Caco-2 (cell line): ENCODE data around the gene MTPN. TPM values are rescaled to one million over a fixed set of nuclear protein-coding genes. Genes with fewer than 3 reads are reported as not detected.

ENCODE experiments used
- BruUV-seq: library from RNA; stranded (reverse); fragments of 400-500 nt; replicated peaks from 2 replicates; lab custom pipeline; 2021; lab: Mats Ljungman, UMichigan
- CTCF ChIA-PET: fragments of 300-600 bp; sonication (Branson Sonifier 250); formaldehyde crosslinking; loops from one replicate; lab custom pipeline; 2022; ENCODE audit warnings: antibody characterized with exemption; lab: Charles Lee
- POLR2A ChIA-PET: fragments of 300-600 bp; sonication (Branson Sonifier 250); formaldehyde crosslinking; loops from one replicate; lab custom pipeline; 2022; ENCODE audit warnings: antibody characterized with exemption; lab: Charles Lee
- DNase-seq, 2 experiments: peaks; one replicate each; pipeline versions ENCODE4 v3.0.0 to v3.0.0-alpha.2; 2020 to 2022
- H3K27me3 ChIP-seq: replicated peaks from 2 replicates; pipeline ENCODE4 v1.6.0; 2011; ENCODE audit warnings: low read length; ENCODE audit not compliant: control insufficient read depth, insufficient read depth
- H3K36me3 ChIP-seq: 2 replicates; pipeline ENCODE4 v1.5.1; 2011; ENCODE audit warnings: low read length; ENCODE audit not compliant: control insufficient read depth, insufficient read depth
- H3K4me1 ChIP-seq: fragments of 250-450 bp; sonication (Bioruptor Pico); 2 replicates; pipeline ENCODE4 v1.5.1; 2020; ENCODE audit warnings: mild to moderate bottlenecking
- H3K4me3 ChIP-seq: 2 replicates; pipeline ENCODE4 v1.5.1; 2011; ENCODE audit warnings: low read depth, mild to moderate bottlenecking, control low read depth, low read length
- H3K9me3 ChIP-seq: fragments of 250-450 bp; sonication (Bioruptor Pico); 2 replicates; pipeline ENCODE4 v1.5.1; 2020; ENCODE audit warnings: mild to moderate bottlenecking, moderate library complexity
- H3K27ac Mint-ChIP-seq: one replicate; pipeline ENCODE4 v1.8.0; 2022; ENCODE audit warnings: mixed read lengths; ENCODE audit not compliant: unreplicated experiment
- H3K27me3 Mint-ChIP-seq: one replicate; pipeline ENCODE4 v1.8.0; 2022; ENCODE audit warnings: mixed read lengths; ENCODE audit not compliant: insufficient read depth, unreplicated experiment
- H3K36me3 Mint-ChIP-seq: one replicate; pipeline ENCODE4 v1.8.0; 2022; ENCODE audit warnings: mild to moderate bottlenecking, mixed read lengths; ENCODE audit not compliant: insufficient read depth, unreplicated experiment
- H3K4me1 Mint-ChIP-seq: one replicate; pipeline ENCODE4 v1.8.0; 2022; ENCODE audit warnings: low read depth, mixed read lengths; ENCODE audit not compliant: unreplicated experiment
- H3K4me3 Mint-ChIP-seq: one replicate; pipeline ENCODE4 v1.8.0; 2022; ENCODE audit warnings: mild to moderate bottlenecking, moderate library complexity, mixed read lengths; ENCODE audit not compliant: unreplicated experiment
- H3K9me3 Mint-ChIP-seq: one replicate; pipeline ENCODE4 v1.8.0; 2022; ENCODE audit warnings: mixed read lengths; ENCODE audit not compliant: unreplicated experiment
- intact Hi-C: fragments of 100-400 bp; cut with micrococcal nuclease; formaldehyde crosslinking; loops from one replicate; pipeline ENCODE4 v1.10.0; 2022; ENCODE audit not compliant: unreplicated experiment
- total RNA-seq: library from RNA; stranded (reverse); gene quantifications from 2 replicates; pipeline ENCODE4 v1.2.3, GENCODE V29; 2022
- TF ChIP-seq, protein P1 (sequence below), 2 experiments: fragments of 200-600 bp in 1 of 2; IDR thresholded peaks; 1 replicate in 1 of 2; 2 replicates in 1 of 2; pipeline versions ENCODE4 v1.5.1 to v1.8.0; 2011 to 2022; ENCODE audit warnings: antibody characterized with exemption in 1 of 2, control low read depth in 1 of 2, inconsistent platforms in 1 of 2, low read depth in 1 of 2, low read length in 1 of 2, mild to moderate bottlenecking in 1 of 2, moderate library complexity in 1 of 2; ENCODE audit not compliant: insufficient read depth in 1 of 2, severe bottlenecking in 1 of 2, unreplicated experiment in 1 of 2

Gene MTPN
- total RNA-seq, 1 experiment from 2014 or later: 138 TPM

DNA sequence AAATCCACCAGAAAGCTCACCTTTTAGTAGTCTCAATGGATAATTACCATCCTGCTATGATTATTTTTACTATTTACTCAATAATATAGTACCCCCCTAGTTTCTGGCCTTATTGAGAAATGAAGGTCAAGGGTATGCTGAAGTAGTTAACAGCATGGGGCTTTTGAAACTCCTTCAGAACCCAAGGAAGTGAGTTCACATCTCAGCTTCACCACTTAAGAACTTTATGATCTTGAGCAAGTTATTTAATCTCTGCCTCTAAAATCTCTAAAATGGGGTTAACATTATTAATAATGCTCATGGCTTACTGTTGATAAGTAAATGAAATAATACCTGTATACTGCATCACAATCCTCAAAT lies 5.8 kb downstream of the MTPN start:
- POLR2A ChIA-PET: no interaction called here
- intact Hi-C loops: no loop called here
- peaks cover 37% of the 10 kb centered on the region for H3K36me3 Mint-ChIP-seq

DNA sequence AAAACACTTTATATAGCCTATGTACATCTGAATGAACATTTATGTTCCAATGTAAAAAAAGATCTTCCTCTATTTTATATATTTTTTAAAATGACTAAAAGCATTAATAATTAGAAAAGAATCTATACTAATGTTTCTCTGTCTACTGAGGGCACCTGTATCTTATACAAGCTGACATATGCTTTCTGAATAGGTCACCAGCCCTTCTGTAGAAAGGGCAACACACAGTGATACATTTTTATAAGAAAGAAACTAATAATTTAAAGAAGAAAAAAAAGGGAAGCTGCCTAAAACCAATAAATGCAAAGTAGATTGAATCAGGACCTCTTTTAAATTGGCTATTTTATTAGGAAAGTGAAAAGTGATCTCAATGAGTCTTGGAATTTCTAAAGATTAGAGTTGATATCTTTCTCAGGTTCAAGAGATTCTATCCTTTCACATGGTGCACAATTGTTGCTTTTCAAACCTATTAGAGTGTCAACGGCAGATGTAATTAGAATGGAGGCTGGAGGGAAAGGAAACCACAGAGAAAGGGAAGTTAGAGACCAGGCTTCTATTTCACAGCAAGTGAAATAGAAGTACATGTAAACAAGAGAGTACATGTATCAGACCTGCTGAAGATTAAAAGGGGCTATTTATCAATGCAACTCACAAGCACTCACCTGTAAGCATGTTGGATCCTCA lies 6.3 kb downstream of the MTPN start:
- H3K9me3 ChIP-seq: no peaks in the 10 kb centered on the region
- ChIA-PET POLR2A (no interaction called here), CTCF (no interaction called here)
- Mint-ChIP-seq H3K9me3 (no peaks in the 10 kb centered on the region), H3K27ac (no peak overlapping the region), H3K4me3 (no peak overlapping the region), H3K36me3 (peaks cover 37% of the 10 kb centered on the region), H3K4me1 (peaks cover 10% of the 10 kb centered on the region), H3K27me3 (no peaks in the 10 kb centered on the region)
- peaks cover 5% of the 10 kb centered on the region; the same call in 1 of the 2 replicates for H3K4me1 ChIP-seq
- H3K36me3 ChIP-seq: no peaks in the 10 kb centered on the region
- H3K4me3 ChIP-seq: no peak overlapping the region
- DNase-seq: no peak
- intact Hi-C loops: no loop called here
- TF ChIP-seq, protein P1, sequence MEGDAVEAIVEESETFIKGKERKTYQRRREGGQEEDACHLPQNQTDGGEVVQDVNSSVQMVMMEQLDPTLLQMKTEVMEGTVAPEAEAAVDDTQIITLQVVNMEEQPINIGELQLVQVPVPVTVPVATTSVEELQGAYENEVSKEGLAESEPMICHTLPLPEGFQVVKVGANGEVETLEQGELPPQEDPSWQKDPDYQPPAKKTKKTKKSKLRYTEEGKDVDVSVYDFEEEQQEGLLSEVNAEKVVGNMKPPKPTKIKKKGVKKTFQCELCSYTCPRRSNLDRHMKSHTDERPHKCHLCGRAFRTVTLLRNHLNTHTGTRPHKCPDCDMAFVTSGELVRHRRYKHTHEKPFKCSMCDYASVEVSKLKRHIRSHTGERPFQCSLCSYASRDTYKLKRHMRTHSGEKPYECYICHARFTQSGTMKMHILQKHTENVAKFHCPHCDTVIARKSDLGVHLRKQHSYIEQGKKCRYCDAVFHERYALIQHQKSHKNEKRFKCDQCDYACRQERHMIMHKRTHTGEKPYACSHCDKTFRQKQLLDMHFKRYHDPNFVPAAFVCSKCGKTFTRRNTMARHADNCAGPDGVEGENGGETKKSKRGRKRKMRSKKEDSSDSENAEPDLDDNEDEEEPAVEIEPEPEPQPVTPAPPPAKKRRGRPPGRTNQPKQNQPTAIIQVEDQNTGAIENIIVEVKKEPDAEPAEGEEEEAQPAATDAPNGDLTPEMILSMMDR (IDR thresholded peaks at IDR 0.05; ENCODE audit: insufficient read depth in 1 of 2, low read depth in 1 of 2, low read length in 1 of 2, severe bottlenecking in 1 of 2, unreplicated experiment in 1 of 2): no peak
- no peaks in the 10 kb centered on the region for H3K27me3 ChIP-seq
- no TSS peak for BruUV-seq

More for the DNA sequence above, 5.8 kb downstream of the MTPN start:
- no peak overlapping the region for H3K4me3 Mint-ChIP-seq
- H3K4me3 ChIP-seq: no peak overlapping the region
- no peaks in the 10 kb centered on the region for H3K27me3 ChIP-seq
- CTCF ChIA-PET: interaction anchor here (0.6 kb wide), 1 partner anchor 49 kb away, joined by 3 read pairs; no protein-coding TSS in a partner anchor
- peaks cover 10% of the 10 kb centered on the region for H3K4me1 Mint-ChIP-seq
- H3K27me3 Mint-ChIP-seq: no peaks in the 10 kb centered on the region
- no peak overlapping the region for H3K27ac Mint-ChIP-seq
- H3K9me3 Mint-ChIP-seq: no peaks in the 10 kb centered on the region
- BruUV-seq: no TSS peak
- TF ChIP-seq, protein P1 (IDR thresholded peaks at IDR 0.05; ENCODE audit: insufficient read depth in 1 of 2, low read depth in 1 of 2, low read length in 1 of 2, severe bottlenecking in 1 of 2, unreplicated experiment in 1 of 2): no peak
- H3K9me3 ChIP-seq: no peaks in the 10 kb centered on the region
- no peaks in the 10 kb centered on the region for H3K36me3 ChIP-seq
- H3K4me1 ChIP-seq: peaks cover 5% of the 10 kb centered on the region; the same call in 1 of the 2 replicates
- no peak for DNase-seq

DNA sequence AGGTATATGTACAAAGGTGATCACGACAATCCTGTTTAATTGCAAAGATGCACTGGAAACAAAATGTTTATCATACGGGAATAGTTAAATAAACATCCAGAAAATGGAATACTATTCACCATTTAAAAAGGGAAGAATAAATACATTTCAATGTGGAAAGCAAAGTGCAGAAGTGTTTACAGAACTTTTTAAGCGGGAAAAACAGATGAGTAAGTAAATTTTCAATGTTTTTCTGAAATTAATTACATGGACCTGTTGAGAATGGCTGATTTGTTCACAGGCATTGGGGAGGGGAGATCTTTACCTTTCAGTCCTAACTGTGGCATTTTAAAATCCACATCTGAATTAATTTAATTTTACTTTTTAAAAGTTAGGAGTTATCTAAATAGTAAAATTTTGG lies 7.1 kb downstream of the MTPN start:
- Mint-ChIP-seq H3K4me1 (peaks cover 10% of the 10 kb centered on the region), H3K27me3 (no peaks in the 10 kb centered on the region), H3K27ac (no peak overlapping the region), H3K4me3 (no peak overlapping the region), H3K36me3 (peaks cover 37% of the 10 kb centered on the region), H3K9me3 (no peaks in the 10 kb centered on the region)
- ChIA-PET CTCF (no interaction called here), POLR2A (no interaction called here)
- no peak for DNase-seq
- Histone ChIP-seq H3K36me3 (no peaks in the 10 kb centered on the region), H3K9me3 (no peaks in the 10 kb centered on the region), H3K27me3 (no peaks in the 10 kb centered on the region), H3K4me1 (no peaks in the 10 kb centered on the region; the same call in 1 of the 2 replicates), H3K4me3 (no peak overlapping the region)
- TF ChIP-seq, protein P1 (IDR thresholded peaks at IDR 0.05; ENCODE audit: insufficient read depth in 1 of 2, low read depth in 1 of 2, low read length in 1 of 2, severe bottlenecking in 1 of 2, unreplicated experiment in 1 of 2): no peak
- no TSS peak for BruUV-seq
- intact Hi-C loops: no loop called here
